ENCODE measurements around the gene CYP27B1.
"Not testable (repeated sequence)": the region's sequence is repeated elsewhere in the genome, so short reads cannot be mapped to it uniquely, and the experiment has no call there.

Gene CYP27B1

DNA sequence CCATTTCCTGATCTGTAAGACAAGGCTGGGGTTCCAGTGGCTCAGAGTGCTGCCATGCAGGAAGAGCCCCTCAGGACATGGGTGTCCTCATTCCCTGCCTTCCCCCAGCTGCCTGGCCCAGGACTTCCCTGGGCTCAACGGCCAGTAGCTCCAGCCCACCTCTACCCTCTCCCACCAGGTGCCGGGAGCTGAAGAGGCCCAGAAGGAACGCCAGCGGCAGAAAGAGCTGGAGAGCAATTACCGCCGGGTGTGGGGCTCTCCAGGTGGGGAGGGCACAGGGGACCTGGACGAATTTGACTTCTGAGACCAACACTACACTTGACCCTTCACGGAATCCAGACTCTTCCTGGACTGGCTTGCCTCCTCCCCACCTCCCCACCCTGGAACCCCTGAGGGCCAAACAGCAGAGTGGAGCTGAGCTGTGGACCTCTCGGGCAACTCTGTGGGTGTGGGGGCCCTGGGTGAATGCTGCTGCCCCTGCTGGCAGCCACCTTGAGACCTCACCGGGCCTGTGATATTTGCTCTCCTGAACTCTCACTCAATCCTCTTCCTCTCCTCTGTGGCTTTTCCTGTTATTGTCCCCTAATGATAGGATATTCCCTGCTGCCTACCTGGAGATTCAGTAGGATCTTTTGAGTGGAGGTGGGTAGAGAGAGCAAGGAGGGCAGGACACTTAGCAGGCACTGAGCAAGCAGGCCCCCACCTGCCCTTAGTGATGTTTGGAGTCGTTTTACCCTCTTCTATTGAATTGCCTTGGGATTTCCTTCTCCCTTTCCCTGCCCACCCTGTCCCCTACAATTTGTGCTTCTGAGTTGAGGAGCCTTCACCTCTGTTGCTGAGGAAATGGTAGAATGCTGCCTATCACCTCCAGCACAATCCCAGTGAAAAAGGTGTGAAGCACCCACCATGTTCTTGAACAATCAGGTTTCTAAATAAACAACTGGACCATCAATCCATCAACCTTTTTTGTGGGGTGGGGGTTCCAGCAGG is 46.0 kb downstream of the CYP27B1 start:
- no peak for DNase-seq

DNA sequence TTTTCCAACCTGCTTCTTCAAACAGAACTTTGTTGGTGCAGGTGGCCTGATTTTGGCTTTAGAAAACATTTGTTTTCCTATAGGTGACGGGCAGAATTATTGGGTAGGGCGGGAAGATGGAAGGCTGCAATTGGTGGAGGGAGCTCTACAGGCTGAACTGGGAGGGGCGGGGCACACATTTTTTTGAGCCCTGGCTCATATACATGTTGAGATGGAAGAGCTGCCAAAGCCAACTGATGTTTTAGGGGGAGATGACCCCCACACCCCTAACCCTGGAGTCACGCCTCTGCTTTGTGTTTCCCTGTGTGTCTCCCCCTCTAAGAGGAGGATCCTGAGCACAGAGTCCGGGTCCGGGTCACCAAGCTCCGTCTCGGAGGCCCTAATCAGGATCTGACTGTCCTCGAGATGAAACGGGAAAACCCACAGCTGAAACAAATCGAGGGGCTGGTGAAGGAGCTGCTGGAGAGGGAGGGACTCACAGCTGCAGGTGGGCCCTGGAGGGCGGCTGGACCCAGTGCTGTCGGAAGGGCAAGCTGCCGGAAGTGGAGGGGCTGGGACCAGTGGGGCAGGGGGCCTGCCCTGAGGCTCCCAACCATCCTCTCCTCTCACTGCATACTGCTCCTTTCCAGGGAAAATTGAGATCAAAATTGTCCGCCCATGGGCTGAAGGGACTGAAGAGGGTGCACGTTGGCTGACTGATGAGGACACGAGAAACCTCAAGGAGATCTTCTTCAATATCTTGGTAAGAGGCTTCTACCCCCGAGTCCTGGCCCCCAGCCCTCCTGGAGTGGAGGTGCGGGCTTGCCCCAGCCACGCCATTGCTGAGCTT is 46.9 kb downstream of the CYP27B1 start:
- no peak for DNase-seq

DNA sequence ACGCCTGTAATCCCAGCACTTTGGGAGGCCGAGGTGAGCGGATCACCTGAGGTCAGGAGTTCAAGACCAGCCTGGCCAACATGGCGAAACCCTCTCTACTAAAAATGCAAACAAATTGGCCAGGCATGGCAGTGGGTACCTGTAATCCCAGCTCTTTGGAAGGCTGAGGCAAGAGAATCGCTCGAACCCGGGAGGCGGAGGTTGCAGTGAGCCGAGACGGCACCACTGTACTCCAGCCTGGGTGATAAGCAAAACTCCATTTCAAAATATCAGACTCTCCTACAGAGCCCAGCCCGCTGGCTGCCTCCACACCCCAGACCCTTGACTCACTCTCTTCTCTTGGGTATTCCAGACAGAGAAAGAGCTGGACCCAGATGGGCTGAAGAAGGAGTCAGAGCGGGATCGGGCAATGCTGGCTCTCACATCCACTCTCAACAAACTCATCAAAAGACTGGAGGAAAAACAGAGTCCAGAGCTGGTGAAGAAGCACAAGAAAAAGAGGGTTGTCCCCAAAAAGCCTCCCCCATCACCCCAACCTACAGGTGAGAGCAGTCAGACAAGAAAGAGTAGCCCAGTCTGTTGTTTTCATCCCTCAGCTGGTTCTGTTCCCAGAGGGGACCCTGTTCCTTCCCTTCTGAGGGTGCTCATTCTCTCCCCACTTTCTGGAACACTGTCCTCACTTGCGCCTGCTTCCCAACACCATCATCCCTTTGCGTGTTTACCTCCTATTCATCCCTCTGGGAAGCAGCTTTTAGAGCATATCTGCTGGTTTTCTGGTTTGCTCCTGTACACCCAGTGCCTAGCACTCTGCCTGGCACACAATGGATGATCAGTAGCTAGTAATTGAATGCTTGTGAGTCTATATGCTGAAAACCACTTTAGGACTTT is 48.0 kb downstream of the CYP27B1 start:
- DNase-seq = no peak

DNA sequence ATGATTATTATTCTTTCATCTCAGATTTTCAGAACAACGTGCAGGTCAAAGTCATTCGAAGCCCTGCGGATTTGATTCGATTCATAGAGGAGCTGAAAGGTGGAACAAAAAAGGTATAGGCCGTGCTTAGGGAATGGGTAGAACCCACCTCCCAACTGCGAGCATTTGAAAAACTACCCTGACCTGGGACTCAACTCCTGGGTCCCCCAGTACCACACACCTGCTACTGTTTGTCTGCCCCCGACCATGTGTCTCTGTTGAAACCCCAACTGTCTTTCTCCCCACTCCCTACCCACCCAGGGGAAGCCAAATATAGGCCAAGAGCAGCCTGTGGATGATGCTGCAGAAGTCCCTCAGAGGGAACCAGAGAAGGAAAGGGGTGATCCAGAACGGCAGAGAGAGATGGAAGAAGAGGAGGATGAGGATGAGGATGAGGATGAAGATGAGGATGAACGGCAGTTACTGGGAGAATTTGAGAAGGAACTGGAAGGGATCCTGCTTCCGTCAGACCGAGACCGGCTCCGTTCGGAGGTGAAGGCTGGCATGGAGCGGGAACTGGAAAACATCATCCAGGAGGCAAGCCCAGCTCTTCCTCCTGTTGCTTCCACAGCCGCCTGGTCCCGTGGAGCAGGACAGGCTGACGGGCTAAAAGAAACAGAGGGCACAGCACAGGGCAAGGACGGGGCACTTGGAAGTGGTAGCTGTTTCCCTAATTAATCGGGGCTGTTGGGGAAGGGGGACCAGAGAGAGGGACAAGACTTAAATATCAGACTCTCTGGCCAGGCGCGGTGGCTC is 48.8 kb downstream of the CYP27B1 start:
- DNase-seq = no peak

DNA sequence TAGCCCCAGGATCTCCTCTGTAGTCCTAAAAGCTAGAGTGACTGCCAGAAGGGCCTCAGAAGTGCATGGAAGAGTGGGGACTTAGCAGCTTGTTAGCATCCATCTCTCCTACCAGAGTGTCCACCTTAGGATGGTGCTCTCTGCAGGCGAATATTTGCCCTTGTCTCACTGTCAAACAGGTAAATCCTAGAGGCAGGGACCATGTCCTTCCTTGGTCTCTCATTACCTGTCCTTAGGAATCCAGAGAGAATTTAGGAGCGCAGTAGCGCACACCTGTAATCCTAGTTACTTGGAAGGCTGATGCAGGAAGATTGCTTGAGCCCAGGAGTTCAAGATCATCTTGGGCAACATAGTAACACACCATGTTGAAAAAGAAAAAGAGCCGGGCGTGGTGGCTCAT is 49.7 kb downstream of the CYP27B1 start:
- no peak for DNase-seq

DNA sequence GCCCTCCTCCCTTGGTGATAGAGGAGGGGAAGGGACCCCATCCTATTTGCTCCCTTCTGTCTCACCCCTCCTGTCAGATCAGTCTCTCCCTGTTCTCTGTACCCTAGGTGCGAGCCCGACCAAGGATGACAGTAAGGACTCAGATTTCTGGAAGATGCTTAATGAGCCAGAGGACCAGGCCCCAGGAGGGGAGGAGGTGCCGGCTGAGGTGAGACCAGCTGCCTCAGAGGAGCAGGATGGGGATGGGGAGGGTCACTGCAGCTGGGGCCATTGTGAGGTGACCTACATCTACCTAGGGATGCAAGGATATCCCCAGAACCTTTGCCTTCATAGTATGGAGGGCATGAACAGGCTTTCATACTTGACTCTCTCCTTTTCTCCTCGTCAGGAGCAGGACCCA is 50.6 kb downstream of the CYP27B1 start:
- DNase-seq = no peak

DNA sequence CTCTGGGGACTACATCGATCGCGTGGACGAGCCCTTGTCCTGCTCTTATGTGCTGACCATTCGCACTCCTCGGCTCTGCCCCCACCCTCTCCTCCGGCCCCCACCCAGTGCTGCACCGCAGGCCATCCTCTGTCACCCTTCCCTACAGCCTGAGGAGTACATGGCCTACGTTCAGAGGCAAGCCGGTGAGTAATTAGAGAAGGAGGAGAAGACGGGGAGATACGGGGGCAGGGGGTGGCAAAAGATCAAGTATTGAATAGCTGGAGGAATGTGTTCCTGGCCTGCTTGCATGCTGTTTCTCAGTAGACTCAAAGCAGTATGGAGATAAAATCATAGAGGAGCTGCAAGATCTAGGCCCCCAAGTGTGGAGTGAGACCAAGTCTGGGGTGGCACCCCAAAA is 51.1 kb downstream of the CYP27B1 start:
- DNase-seq = no peak

DNA sequence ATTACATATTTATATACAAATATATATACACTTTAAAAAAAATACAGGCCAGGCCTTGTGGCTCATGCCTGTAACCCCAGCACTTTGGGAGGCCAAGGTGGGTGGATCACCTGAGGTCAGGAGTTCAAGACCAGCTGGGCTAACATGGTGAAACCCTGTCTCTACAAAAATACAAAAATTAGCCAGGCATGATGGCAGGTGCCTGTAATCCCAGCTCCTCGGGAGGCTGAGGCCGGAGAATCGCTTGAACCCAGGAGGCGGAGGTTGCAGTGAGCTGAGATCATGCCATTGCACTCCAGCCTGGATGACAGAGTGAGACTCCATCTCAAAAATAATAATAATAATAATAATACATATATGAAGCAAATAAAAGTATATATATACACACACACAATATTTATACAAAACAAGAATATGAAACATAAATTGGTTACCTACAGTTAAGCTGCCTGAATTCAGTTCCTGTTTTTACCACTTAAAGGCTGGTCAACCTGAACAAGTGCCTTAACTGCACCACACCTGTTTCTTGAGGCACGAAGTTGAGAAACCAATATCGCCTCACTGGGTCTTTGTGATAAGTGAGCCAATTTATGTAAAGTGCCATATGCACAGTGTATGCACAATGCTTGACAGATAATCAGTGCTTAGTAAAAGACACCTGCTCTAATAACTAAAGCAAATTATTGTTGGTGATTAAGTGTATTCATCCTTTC is 51.7 kb downstream of the CYP27B1 start:
- not testable (repeated sequence) for DNase-seq

DNA sequence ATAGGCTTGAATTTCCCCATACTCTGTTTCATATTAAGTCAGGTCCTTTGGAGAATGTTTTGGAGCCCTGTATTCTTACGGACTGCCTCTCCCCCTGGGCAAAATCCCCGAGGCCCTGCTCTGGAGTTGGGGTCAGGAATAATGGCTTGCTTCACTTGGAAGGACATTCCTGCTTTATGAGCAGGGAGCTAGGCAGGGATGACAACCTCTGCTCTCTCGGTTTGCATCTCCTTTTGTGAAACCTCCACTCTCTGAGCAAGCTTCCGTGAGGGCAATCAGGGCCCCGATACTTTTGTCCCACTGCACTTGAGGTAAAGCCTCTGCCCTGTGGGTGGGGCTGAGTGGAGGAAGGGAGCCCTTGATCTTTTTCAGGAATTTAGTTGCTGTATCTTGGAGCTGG is 53.7 kb downstream of the CYP27B1 start:
- DNase-seq = no peak

DNA sequence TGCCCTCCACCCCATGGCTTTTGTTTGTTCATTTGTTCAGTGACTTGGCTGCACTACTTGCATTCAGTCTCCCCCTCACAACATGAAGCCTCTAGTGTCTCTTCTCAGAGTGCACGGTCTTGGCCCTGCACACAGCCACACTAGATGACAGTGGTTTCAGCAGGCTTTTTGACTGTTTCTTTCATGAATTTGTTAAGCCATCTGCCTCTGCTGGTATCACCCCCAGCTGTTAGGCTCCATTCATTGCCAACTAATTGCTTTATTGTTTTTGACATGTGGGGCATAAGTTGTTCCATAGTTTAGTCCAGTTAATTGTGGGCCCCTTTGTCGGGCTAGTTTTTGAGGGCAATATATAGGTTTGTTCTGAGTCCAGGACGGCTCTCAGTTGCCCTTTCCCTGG is 54.2 kb downstream of the CYP27B1 start:
- DNase-seq = no peak
